GM21528 (cell line): Measurements from ENCODE around the gene XCL2.
"Not testable (repeated sequence)": the region's sequence is repeated elsewhere in the genome, so short reads cannot be mapped to it uniquely, and the experiment has no call there.

Experiments
- ATAC-seq: cut with Tn5 transposase; IDR thresholded peaks from one replicate; pipeline ENCODE4 v1.9.1; 2021; ENCODE audit warnings: mild to moderate bottlenecking, moderate library complexity; ENCODE audit not compliant: unreplicated experiment, low FRiP score

XCL2 gene

GRCh38 chr1:168543840-168544498 lies at the start of gene XCL2:
Gene XCL2 (minus strand): TSS chr1:168543997. CDS start chr1:168543964, 33 bp downstream.
- not testable (repeated sequence) for ATAC-seq

GRCh38 chr1:168591641-168592250 lies 47.9 kb upstream of the XCL2 start:
- ATAC-seq = no peak

GRCh38 chr1:168591066-168591465 lies 47.3 kb upstream of the XCL2 start:
- ATAC-seq = no peak

- ATAC-seq = no peak
Observed at GRCh38 chr1:168589167-168589566, 45.4 kb upstream of the XCL2 start.

GRCh38 chr1:168585937-168586336 lies 42.1 kb upstream of the XCL2 start:
- no peak for ATAC-seq

- no peak for ATAC-seq
Observed at GRCh38 chr1:168585191-168585590, 41.4 kb upstream of the XCL2 start.

- ATAC-seq = no peak
Observed at GRCh38 chr1:168583571-168583970, 39.8 kb upstream of the XCL2 start.

GRCh38 chr1:168582688-168583336 lies 39.0 kb upstream of the XCL2 start:
- no peak for ATAC-seq

GRCh38 chr1:168581817-168582572 lies 38.2 kb upstream of the XCL2 start:
- no peak for ATAC-seq

GRCh38 chr1:168580991-168581390 lies 37.2 kb upstream of the XCL2 start:
- ATAC-seq = not testable (repeated sequence)

GRCh38 chr1:168580290-168580689 lies 36.5 kb upstream of the XCL2 start:
- ATAC-seq = not testable (repeated sequence)

- ATAC-seq = not testable (repeated sequence)
Observed at GRCh38 chr1:168578531-168579185, 34.9 kb upstream of the XCL2 start.

- ATAC-seq = not testable (repeated sequence)
Observed at GRCh38 chr1:168576245-168576688, 32.5 kb upstream of the XCL2 start, which contains the start of gene XCL1. Gene XCL1 (plus strand): TSS chr1:168576605. CDS start chr1:168576638, 33 bp downstream.

GRCh38 chr1:168574234-168574633 lies 30.4 kb upstream of the XCL2 start:
- not testable (repeated sequence) for ATAC-seq

GRCh38 chr1:168572633-168573032 lies 28.8 kb upstream of the XCL2 start:
- no peak for ATAC-seq

GRCh38 chr1:168570652-168571051 lies 26.9 kb upstream of the XCL2 start:
- ATAC-seq = no peak

- ATAC-seq = no peak
Observed at GRCh38 chr1:168568346-168568745, 24.5 kb upstream of the XCL2 start.

GRCh38 chr1:168567568-168567967 lies 23.8 kb upstream of the XCL2 start:
- no peak for ATAC-seq

GRCh38 chr1:168567007-168567406 lies 23.2 kb upstream of the XCL2 start:
- no peak for ATAC-seq

- no peak for ATAC-seq
Observed at GRCh38 chr1:168565825-168566224, 22.0 kb upstream of the XCL2 start.
